ENCODE measurements around the gene GRHL1.

GRCh38 chr2:9992427-9993187, 41.1 kb downstream of the GRHL1 start:
- TF ChIP-seq CTCF (IDR thresholded peaks at IDR 0.05; ENCODE audit: low read depth, low read length) (no peak), EZH2phosphoT487 (IDR thresholded peaks at IDR 0.05; ENCODE audit: low read depth) (no peak)
